Prostate gland (tissue), 2 donors: ENCODE measurements around the gene GNGT2.

ENCODE experiments used
- CTCF ChIP-seq, 4 experiments: fragments of 200-600 bp in 2 of 4; fragments of 450-650 bp in 2 of 4; sonication (generic) in 2 of 4; IDR thresholded peaks; 1 replicate in 3 of 4; 2 replicates in 1 of 4; pipeline ENCODE4 v1.5.1; 2016 to 2019; ENCODE audit warnings: antibody characterized with exemption in 4 of 4, mild to moderate bottlenecking in 2 of 4, moderate library complexity in 2 of 4
- POLR2A ChIP-seq: fragments of 450-650 bp; IDR thresholded peaks from one replicate; pipeline ENCODE4 v1.6.1; 2016; ENCODE audit warnings: antibody characterized with exemption, mild to moderate bottlenecking
- POLR2AphosphoS5 ChIP-seq: sonication (generic); formaldehyde crosslinking; IDR thresholded peaks from one replicate; pipeline ENCODE4 v1.6.1; 2017; ENCODE audit warnings: antibody characterized with exemption

GRCh38 chr17:49224997-49225337 is 14.6 kb upstream of the GNGT2 start:
- TF ChIP-seq CTCF (IDR thresholded peaks at IDR 0.05) (no peak), POLR2A (no peak), POLR2AphosphoS5 (no peak)
